SU-DHL-6 (cell line): ENCODE results near the gene LPAR5.

Experiments
- CTCF ChIP-seq: fragments of 200-600 bp; sonication (generic); IDR thresholded peaks from one replicate; pipeline ENCODE4 v1.5.1; 2017; ENCODE audit warnings: antibody characterized with exemption, mild to moderate bottlenecking, low read length, moderate library complexity; ENCODE audit not compliant: insufficient read depth, poor library complexity, severe bottlenecking
- EZH2phosphoT487 ChIP-seq: fragments of 200-600 bp; sonication (generic), shearing (Covaris generic); conservative IDR thresholded peaks from 2 replicates; pipeline ENCODE4 v1.6.1; 2018; ENCODE audit warnings: mild to moderate bottlenecking, antibody characterized with exemption, low read length, moderate library complexity, mixed read lengths

- TF ChIP-seq CTCF: no peak
- no peak for TF ChIP-seq EZH2phosphoT487
Observed at GRCh38 chr12:6639151-6639801, 3.5 kb upstream of the LPAR5 start.
